GM10248 (cell line): ENCODE data around the gene CD8B.

Experiments
- CTCF ChIA-PET: fragments of 300-600 bp; sonication (Branson Sonifier 250); formaldehyde crosslinking; extraction: SDS; loops from one replicate; lab custom pipeline; 2021; ENCODE audit warnings: antibody characterized with exemption; lab: Yijun Ruan, JAX
- POLR2A ChIA-PET: fragments of 350-650 bp; sonication (Branson Sonifier 250); formaldehyde crosslinking; extraction: SDS; loops from one replicate; lab custom pipeline; 2020; ENCODE audit warnings: antibody characterized with exemption; lab: Yijun Ruan, JAX
- DNase-seq: peaks from one replicate; pipeline ENCODE4 v3.0.0; 2012; ENCODE audit errors: extremely low spot score
- TF ChIP-seq, protein P1 (sequence below): IDR thresholded peaks from 2 replicates; pipeline ENCODE4 v1.5.1; 2012; ENCODE audit warnings: mild to moderate bottlenecking, low read depth; ENCODE audit errors: extremely low read depth, missing control alignments, control extremely low read depth

The CD8B gene

DNA sequence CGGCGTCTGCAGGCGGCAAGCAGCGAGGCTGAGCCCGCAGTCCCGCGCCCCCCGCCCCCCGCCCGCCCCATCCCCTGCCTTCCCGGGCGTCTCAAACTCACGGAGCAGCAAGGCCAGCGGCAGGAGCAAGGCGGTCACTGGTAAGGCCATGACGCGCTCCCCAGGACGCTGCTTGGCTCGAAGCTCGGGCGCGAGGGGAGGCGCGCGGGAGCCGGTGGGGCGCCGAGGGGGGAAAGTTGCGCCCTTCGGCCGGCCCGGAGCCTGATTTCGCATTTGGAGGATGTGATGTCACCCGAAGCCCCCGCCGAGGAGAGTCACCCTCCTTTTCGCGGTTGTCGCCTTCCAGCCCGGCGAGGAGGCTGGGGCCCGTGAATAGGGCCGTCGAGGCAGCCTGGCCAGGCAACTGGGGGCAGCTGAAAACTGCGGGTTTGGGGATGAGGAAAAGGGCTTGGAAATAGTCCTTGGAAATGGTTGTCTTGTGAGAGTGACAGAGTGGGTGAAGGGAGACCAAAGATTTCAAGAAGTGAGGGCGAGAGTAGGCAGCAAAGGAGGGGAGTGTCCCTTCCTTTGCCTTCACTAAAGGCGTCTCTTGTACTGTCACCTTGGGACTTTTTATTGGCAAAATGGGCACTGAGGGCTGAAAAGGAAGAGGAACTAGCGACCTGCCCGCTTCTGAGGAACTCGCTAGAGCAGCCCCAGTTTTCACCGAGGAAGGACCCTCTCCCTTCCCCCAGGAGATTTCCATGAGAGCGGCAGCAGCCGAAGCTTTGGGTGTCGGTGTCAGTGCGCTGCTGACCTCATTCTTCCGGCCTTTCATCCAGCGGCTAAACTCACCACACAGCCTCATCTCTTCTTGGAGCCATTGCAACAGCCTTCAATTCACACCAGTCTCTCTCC, 70.8 kb downstream of the CD8B start, which contains the start of gene CD8A:
Gene CD8A (minus strand): TSS at position 238 of the 897 bp plus-strand sequence. CDS start 88 bp downstream, at position 150.
- ChIA-PET POLR2A (no interaction called here), CTCF (interaction anchor here (1.1 to 2.0 kb wide), 2 partner anchors 18 to 22 kb away, joined by 3 to 6 read pairs; no protein-coding TSS in a partner anchor)
- DNase-seq, result peak; percentile 53
- TF ChIP-seq, protein P1, sequence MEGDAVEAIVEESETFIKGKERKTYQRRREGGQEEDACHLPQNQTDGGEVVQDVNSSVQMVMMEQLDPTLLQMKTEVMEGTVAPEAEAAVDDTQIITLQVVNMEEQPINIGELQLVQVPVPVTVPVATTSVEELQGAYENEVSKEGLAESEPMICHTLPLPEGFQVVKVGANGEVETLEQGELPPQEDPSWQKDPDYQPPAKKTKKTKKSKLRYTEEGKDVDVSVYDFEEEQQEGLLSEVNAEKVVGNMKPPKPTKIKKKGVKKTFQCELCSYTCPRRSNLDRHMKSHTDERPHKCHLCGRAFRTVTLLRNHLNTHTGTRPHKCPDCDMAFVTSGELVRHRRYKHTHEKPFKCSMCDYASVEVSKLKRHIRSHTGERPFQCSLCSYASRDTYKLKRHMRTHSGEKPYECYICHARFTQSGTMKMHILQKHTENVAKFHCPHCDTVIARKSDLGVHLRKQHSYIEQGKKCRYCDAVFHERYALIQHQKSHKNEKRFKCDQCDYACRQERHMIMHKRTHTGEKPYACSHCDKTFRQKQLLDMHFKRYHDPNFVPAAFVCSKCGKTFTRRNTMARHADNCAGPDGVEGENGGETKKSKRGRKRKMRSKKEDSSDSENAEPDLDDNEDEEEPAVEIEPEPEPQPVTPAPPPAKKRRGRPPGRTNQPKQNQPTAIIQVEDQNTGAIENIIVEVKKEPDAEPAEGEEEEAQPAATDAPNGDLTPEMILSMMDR, result no peak

DNA sequence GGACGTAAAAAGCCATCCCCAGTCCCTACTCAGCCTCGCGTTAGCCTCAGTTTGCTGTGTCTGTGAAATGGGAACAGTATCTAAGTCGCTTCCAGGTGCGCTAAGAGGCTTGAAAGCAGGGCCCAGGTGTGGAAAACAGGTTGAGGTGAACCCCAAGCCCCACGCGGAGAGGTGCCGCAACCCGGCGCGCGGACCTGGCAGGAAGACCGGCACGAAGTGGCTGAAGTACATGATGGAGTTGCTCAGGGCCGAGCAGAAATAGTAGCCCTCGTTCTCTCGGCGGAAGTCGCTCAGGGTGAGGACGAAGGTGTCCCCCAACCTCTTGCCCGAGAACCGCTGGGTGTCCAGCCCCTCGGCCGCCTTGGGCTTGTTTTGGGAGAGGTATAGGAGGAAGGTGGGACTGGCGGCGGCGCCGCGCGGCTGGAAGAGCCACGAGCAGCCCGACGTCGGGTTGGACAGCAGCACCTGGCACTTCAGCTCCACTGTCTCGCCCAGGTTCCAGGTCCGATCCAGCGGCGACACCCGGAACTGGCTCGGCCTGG, 71.5 kb downstream of the CD8B start:
- DNase-seq, result no peak
- CTCF ChIA-PET, result interaction anchor here (2.0 kb wide), 1 partner anchor 22 kb away, joined by 6 read pairs; no protein-coding TSS in a partner anchor
- POLR2A ChIA-PET, result no interaction called here
- TF ChIP-seq, protein P1, result no peak

DNA sequence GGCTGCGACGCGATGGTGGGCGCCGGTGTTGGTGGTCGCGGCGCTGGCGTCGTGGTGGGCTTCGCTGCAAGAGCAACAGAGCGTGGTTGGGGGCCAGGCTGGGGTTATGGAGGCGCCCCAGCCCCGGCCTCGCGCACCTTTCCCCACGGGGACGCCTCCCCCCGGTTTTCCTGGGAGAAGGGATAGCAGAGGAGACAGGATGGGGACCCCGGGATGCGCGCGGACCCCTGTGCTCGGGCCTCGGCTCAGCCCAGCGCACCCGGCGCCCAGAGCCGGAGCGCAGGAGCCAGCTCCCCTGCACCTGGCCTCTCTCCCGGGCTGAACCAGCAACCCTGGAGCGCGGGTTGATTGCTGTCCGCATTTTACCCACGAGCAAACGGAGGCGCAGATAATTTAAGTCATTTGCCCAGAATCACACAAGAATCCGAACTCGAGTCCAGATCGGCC, 72.0 kb downstream of the CD8B start:
- no peak for DNase-seq
- ChIA-PET CTCF (interaction anchor here (2.0 kb wide), 1 partner anchor 21 kb away, joined by 6 read pairs; no protein-coding TSS in a partner anchor), POLR2A (no interaction called here)
- TF ChIP-seq, protein P1, result no peak

DNA sequence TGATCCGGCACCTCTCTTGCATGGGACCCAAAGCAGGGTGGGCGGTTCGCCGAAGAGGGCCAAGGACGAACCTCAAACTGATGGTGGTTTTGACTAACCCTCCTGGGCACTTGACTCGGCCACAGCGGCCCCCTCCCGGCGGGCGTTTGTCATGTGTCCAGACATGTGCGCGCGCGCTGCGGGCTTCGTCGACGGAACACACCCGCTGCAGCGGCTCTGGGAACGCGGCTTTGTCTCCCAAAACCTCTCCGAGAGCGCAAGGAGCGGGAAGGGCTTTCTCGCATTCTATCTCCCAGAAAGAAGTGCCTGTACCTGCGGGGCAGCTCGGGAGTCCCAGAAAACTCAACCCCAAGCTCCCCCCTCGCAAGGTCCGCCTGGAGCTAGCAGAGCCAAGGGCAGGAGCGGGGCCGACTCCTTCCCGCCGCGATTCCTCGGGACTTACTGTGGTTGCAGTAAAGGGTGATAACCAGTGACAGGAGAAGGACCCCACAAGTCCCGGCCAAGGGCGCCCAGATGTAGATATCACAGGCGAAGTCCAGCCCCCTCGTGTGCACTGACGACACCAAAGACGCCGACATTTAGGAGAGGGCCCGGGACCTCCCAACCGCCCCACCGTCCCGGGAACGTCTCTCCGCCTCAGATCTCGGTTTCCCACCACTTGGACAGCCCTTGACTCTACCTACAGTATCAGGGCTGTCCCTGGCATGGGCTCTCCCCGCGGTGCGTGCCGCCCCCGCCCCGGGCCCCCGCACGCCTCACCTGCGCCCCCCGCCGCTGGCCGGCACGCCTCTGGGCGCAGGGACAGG, 72.6 kb downstream of the CD8B start:
- DNase-seq, result no peak
- CTCF ChIA-PET, result no interaction called here
- TF ChIP-seq, protein P1, result no peak
- POLR2A ChIA-PET, result no interaction called here

DNA sequence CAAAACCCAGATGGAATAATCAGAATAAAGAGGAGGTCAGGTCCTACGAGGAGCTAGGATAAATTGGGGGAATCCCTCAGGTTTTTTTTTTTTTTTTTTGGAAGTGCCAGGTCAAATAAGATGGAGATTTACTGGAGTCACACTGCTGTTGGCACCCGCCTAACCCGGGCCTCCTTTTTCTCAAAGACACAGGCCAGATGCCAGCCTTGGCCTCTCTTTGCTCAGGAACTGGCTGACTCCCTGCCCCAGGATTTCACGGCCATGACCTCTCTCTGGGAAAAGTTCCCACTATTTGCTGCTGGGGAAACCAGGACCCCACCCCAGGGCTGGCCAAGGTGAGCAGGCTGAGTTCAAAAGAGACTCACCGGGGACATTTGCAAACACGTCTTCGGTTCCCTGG, 73.5 kb downstream of the CD8B start:
- DNase-seq, result no peak
- CTCF ChIA-PET, result interaction anchor here (0.6 kb wide), 1 partner anchor 390 kb away, joined by 3 read pairs; no protein-coding TSS in a partner anchor
- TF ChIP-seq, protein P1, result no peak
- POLR2A ChIA-PET, result interaction anchor here (0.7 kb wide), 1 partner anchor 86 kb away, joined by 3 read pairs; no protein-coding TSS in a partner anchor
